BJ (cell line): ENCODE data around the gene WDR93. TPM values are rescaled to one million over a fixed set of nuclear protein-coding genes. Genes with fewer than 3 reads are reported as not detected.
"Not testable (repeated sequence)": the region's sequence is repeated elsewhere in the genome, so short reads cannot be mapped to it uniquely, and the experiment has no call there.

Source experiments
- CTCF ChIA-PET: fragments of 350-600 bp; formaldehyde crosslinking; extraction: SDS; loops from one replicate; lab custom pipeline; 2021; ENCODE audit warnings: antibody characterized with exemption, inconsistent platforms; lab: Yijun Ruan, JAX
- POLR2A ChIA-PET: fragments of 300-600 bp; sonication (Branson Sonifier 250); formaldehyde crosslinking; extraction: SDS; loops from one replicate; lab custom pipeline; 2021; ENCODE audit warnings: antibody characterized with exemption; lab: Charles Lee
- DNase-seq: peaks from one replicate; pipeline ENCODE4 v3.0.0-alpha.2; 2011; ENCODE audit warnings: low read depth
- H3K27me3 ChIP-seq: 2 replicates; pipeline ENCODE4 v1.6.0; 2011; ENCODE audit warnings: low read length; ENCODE audit not compliant: control insufficient read depth, insufficient read depth
- H3K36me3 ChIP-seq: 2 replicates; pipeline ENCODE4 v1.5.1; 2011; ENCODE audit warnings: low read length; ENCODE audit not compliant: control insufficient read depth, insufficient read depth
- H3K4me3 ChIP-seq: 2 replicates; pipeline ENCODE4 v1.5.1; 2011; ENCODE audit warnings: low read depth, mild to moderate bottlenecking, control low read depth, low read length
- polyA plus RNA-seq: library from polyadenylated mRNA; depleted of rRNA; stranded (reverse); fragments of >200 nt; gene quantifications from 2 replicates; pipeline ENCODE4 v1.2.3, GENCODE V29; 2011
- TF ChIP-seq, protein P1 (sequence below): IDR thresholded peaks from 2 replicates; pipeline ENCODE4 v1.5.1; 2011; ENCODE audit warnings: low read depth, mild to moderate bottlenecking, control low read depth, inconsistent platforms, low read length, moderate library complexity; ENCODE audit not compliant: insufficient read depth

WDR93 gene
- polyA plus RNA-seq, 1 experiment, result 0.15 TPM

- H3K4me3 ChIP-seq, result no peak overlapping the region
- no peak for DNase-seq
- CTCF ChIA-PET, result interaction anchor here (1.2 kb wide), 1 partner anchor 14 kb away, joined by 6 read pairs; no protein-coding TSS in a partner anchor
- no peaks in the 10 kb centered on the region for H3K27me3 ChIP-seq
- TF ChIP-seq, protein P1, sequence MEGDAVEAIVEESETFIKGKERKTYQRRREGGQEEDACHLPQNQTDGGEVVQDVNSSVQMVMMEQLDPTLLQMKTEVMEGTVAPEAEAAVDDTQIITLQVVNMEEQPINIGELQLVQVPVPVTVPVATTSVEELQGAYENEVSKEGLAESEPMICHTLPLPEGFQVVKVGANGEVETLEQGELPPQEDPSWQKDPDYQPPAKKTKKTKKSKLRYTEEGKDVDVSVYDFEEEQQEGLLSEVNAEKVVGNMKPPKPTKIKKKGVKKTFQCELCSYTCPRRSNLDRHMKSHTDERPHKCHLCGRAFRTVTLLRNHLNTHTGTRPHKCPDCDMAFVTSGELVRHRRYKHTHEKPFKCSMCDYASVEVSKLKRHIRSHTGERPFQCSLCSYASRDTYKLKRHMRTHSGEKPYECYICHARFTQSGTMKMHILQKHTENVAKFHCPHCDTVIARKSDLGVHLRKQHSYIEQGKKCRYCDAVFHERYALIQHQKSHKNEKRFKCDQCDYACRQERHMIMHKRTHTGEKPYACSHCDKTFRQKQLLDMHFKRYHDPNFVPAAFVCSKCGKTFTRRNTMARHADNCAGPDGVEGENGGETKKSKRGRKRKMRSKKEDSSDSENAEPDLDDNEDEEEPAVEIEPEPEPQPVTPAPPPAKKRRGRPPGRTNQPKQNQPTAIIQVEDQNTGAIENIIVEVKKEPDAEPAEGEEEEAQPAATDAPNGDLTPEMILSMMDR, result no peak
- peaks cover 7% of the 10 kb centered on the region for H3K36me3 ChIP-seq
- POLR2A ChIA-PET, result no interaction called here
These were observed 94.6 kb downstream of the WDR93 start for GRCh38 chr15:89785064-89785773.

DNA sequence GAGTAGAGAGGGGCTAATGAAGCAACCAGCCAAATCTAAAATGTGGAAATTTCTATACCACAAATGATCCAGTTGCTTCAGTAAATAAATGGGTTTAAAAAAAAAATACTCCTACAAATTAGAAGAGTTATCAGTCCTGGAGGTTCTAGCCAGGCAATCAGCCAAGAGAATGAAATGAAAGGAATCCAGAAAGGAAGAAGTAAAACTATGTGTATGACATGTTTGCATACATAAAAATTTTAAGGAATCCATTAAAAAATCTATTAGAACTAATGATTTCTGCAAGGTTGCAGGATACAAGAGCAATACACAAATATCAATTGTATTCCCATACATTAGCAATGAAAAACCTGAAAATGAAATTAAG lies 95.1 kb downstream of the WDR93 start:
- Histone ChIP-seq H3K36me3 (peaks cover 12% of the 10 kb centered on the region), H3K27me3 (no peaks in the 10 kb centered on the region), H3K4me3 (no peak overlapping the region)
- ChIA-PET CTCF (no interaction called here), POLR2A (no interaction called here)
- TF ChIP-seq, protein P1, result no peak
- DNase-seq, result no peak

GRCh38 chr15:89787944-89788343 lies 97.3 kb downstream of the WDR93 start:
- DNase-seq, result no peak
- Histone ChIP-seq H3K36me3 (peaks cover 30% of the 10 kb centered on the region), H3K4me3 (no peak overlapping the region), H3K27me3 (no peaks in the 10 kb centered on the region)
- TF ChIP-seq, protein P1, result no peak
- ChIA-PET POLR2A (no interaction called here), CTCF (interaction anchor here (0.6 kb wide), 1 partner anchor 28 kb away, joined by 3 read pairs; no protein-coding TSS in a partner anchor)

- POLR2A ChIA-PET, result not testable (repeated sequence)
- peaks cover 33% of the 10 kb centered on the region for H3K36me3 ChIP-seq
These were observed 98.0 kb downstream of the WDR93 start for GRCh38 chr15:89788585-89788984.

GRCh38 chr15:89790206-89790605 lies 99.6 kb downstream of the WDR93 start:
- CTCF ChIA-PET, result interaction anchor here (1.6 kb wide), 1 partner anchor 85 kb away, joined by 5 read pairs; no protein-coding TSS in a partner anchor
- Histone ChIP-seq H3K27me3 (no peaks in the 10 kb centered on the region), H3K36me3 (peaks cover 30% of the 10 kb centered on the region), H3K4me3 (no peak overlapping the region)
- TF ChIP-seq, protein P1, result no peak
- no peak for DNase-seq
- POLR2A ChIA-PET, result no interaction called here

More at GRCh38 chr15:89788585-89788984, 98.0 kb downstream of the WDR93 start:
- not testable (repeated sequence) for DNase-seq, H3K27me3 ChIP-seq, H3K4me3 ChIP-seq
- CTCF ChIA-PET, result interaction anchor here (0.6 to 1.2 kb wide), 2 partner anchors 29 to 100 kb away, joined by 3 read pairs; no protein-coding TSS in a partner anchor
